Measurements from ENCODE around the gene BRCA2.

Gene BRCA2

DNA sequence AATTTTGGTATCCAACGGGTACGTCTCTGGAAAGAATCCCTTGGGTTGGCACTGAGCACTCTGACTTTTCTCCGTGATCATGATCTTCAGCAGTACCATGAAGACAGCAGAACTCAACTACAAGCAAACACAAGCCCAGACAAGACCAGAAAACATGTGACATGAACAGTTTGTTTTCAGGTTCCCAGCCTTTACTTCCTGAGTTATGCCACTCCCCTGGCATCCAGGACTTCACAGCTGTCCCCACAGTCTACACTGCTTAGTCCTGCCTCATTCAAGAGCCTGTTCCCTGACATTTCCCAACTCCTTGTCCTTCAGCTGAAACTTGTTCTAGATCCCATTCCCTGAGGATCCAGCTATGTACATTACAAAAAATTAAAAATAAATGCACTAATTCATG is 117.5 kb downstream of the BRCA2 start:
- FAIRE-seq = no peak
- no peak for TF ChIP-seq POLR2A (IDR thresholded peaks at IDR 0.05; ENCODE audit: low read depth, low read length)
- no peak for DNase-seq (ENCODE audit: insufficient read length, low spot score)

DNA sequence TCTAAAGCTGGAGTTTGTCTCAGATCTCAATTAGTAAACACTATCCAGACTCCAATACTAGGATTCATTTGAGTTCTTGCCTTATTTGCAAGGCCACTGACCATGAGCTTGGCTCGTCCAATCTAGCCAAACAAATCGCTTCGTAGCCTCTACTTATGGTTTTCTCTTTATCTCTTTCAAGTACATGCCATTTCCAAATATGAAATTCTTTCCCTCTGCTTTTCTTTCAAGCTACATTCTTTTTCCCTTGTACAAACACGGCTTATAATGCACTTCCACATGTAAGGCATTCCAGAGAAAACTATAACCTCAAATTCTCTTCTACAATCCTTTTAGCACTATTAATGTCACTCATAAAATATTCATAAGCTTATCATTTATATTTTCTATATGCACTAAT is 123.6 kb downstream of the BRCA2 start:
- no peak for DNase-seq (ENCODE audit: insufficient read length, low spot score)
- no peak for FAIRE-seq
- TF ChIP-seq POLR2A (IDR thresholded peaks at IDR 0.05; ENCODE audit: low read depth, low read length) = no peak

DNA sequence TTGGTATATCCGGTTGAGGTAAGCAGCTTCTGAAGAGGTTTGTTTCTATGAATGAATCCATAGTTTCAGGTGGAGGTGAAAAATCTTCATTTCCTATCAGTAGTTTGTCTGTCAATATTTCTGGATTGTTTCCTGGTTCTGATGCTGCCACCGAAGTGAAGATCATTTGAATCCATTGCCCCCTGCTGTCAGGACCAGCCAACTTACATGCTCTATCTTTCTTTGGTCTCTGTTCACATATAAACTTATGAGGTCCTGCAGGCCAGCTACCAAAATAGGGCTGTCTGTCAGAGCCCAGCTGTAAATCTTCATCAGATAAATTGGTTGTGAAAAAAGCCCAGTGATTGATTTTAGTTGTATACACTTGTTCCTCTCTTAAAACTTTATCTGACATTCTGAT is 127.8 kb downstream of the BRCA2 start:
- no peak for TF ChIP-seq POLR2A (IDR thresholded peaks at IDR 0.05; ENCODE audit: low read depth, low read length)
- no peak for DNase-seq (ENCODE audit: insufficient read length, low spot score)
- no peak for FAIRE-seq

DNA sequence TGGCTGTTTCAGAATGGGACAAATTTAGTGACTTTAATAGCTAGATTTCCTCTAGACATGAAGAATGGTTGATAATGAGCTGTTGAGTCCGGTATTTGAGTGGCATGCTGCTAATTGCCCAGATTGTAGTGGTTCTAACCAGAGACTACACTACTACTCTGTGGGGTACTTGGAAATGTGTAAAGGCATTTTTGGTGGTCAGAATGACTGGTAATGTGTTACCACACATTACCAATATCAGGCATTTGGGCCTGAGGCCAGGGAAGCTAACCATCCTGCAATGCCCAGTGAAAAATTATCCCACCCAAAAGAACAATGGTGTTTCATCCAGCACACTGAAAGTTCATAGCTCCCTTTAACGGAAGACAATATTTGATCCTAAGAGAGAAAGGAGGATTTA is 130.2 kb downstream of the BRCA2 start:
- TF ChIP-seq POLR2A (IDR thresholded peaks at IDR 0.05; ENCODE audit: low read depth, low read length) = no peak
- FAIRE-seq (no peak), DNase-seq (ENCODE audit: insufficient read length, low spot score) (no peak)

DNA sequence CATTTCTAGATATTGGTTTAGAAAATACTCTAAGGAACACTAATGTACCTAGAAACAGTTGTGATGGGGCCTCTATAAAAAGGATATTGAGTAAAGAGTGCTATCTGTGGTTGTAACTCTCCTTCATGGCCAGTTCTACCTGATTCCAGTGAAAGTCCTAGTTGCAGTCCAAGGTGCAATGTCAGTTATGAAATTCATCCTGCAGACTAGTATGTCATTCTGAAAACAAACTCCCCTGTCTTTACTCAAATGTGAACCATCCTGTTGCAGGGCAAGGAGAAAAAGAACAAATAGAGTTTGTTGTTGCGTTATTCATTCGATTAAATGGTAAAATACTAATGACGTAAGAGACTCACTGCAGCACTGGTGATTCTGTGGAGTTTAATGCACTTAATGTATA is 130.9 kb downstream of the BRCA2 start:
- no peak for FAIRE-seq
- no peak for DNase-seq (ENCODE audit: insufficient read length, low spot score)
- TF ChIP-seq POLR2A (IDR thresholded peaks at IDR 0.05; ENCODE audit: low read depth, low read length) = no peak

DNA sequence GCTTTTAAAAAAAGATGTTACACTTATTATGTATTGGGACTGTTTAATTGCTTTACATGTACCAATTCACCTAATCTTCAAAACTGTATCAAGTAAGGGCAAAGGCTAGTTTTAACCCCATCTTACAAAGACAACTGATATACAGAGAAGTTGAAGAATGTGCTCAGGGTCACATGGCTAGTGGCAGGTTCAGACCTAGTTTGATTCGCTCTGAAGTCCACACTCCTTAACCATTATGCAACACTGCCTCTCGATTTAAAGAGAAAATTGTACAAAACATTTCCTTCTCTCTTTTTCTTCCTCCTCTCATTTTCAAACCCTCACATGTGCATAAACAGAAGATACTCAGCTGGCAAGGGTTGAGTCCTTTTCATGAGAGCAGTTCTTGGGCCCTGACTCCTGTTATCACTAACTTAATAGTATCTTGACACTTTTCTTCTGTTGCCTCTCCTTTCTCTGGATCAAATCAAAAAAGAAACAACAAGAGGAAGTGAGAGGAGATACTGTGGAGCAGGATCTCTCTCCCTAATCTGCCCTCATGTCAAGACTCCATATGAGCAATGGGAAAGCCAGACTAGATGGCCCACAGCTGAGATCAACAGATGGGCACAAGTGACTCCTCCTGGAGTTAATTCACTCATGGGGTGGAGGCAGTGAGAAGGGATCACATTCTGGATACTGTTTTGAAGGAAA is 131.6 kb downstream of the BRCA2 start:
- no peak for DNase-seq (ENCODE audit: insufficient read length, low spot score)
- TF ChIP-seq POLR2A (IDR thresholded peaks at IDR 0.05; ENCODE audit: low read depth, low read length) = no peak
- no peak for FAIRE-seq

DNA sequence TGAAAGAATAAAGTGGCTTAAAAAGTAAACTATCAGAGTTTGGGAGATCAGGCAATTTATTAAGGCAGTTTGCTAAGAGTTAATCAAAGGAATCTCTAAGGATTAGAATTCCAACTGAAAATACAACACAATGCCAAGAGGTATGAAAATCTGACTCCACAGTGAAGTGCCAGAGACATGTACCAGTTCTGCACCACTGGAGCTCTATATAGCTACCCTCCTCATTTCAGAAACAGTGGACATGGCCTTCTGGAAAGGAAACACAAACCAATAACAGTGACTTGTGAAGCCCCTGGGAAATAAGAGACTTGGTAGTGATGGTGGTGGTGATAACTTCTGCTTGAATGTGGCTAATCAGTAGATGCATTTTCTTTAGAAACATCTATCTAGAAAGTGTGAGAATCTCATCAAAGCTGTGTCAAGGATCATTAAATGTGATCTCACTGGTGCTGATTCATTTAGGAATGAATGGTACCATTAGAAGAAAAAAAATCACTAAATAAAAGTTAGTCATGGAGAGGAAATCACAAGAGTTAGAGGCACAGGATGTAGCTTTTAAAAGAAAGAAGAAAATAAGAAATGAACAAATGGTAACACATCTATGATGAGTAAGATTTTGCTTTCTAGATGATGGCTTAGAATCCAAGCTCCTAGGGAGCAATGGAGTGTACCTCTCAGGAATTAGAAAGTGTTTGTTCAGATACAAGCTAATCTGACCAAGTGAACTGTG is 132.8 kb downstream of the BRCA2 start:
- FAIRE-seq (no peak), DNase-seq (ENCODE audit: insufficient read length, low spot score) (no peak)
- no peak for TF ChIP-seq POLR2A (IDR thresholded peaks at IDR 0.05; ENCODE audit: low read depth, low read length)

DNA sequence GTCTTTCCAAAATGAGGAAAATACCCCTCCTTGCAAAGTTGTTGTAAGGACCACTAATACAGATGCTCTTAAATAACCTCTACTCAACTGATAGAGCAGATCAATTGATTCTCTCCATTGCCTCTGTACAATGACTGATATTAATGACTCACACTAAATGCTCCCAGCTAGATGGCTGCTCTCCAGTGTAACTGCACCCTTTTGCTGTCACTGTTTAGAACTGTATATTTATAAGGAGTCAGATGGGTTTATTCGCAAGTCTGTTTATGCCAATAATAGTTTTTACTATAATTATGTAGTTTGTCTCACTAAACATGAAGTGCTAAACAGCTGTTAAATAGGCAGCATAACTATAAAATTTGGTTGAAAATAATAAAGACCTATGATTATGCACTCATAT is 133.7 kb downstream of the BRCA2 start:
- no peak for TF ChIP-seq POLR2A (IDR thresholded peaks at IDR 0.05; ENCODE audit: low read depth, low read length)
- no peak for DNase-seq (ENCODE audit: insufficient read length, low spot score)
- FAIRE-seq = no peak

All from H54 (cell line).